Astrocyte (in vitro differentiated cells and primary cell): ENCODE data around the gene MIPOL1.

Experiments
- CTCF ChIP-seq: IDR thresholded peaks from 2 replicates; pipeline ENCODE4 v1.5.1; 2011; ENCODE audit warnings: low read depth, mild to moderate bottlenecking, inconsistent platforms, low read length, moderate library complexity; ENCODE audit not compliant: insufficient read depth
- EZH2 ChIP-seq: IDR thresholded peaks from 2 replicates; pipeline ENCODE4 v1.6.1; 2012; ENCODE audit warnings: mild to moderate bottlenecking, low read length, inconsistent platforms; ENCODE audit not compliant: insufficient read depth

- TF ChIP-seq EZH2 = no peak
- TF ChIP-seq CTCF = no peak
Observed at GRCh38 chr14:37457334-37457733, 259.6 kb downstream of the MIPOL1 start.
